Measurements from ENCODE around the gene DDX10. TPM values are rescaled to one million over a fixed set of nuclear protein-coding genes. Genes with fewer than 3 reads are reported as not detected.

The DDX10 gene
- total RNA-seq, 2 experiments from 2014 or later: 15.0 to 15.4 TPM

- H3K27me3 ChIP-seq (ENCODE audit: control insufficient read depth in 1 of 2, insufficient read depth in 2 of 2, low read length in 2 of 2): no peaks in the 10 kb centered on the region
- H3K4me3 ChIP-seq (ENCODE audit: low read length): no peak overlapping the region
- TF ChIP-seq CTCF (IDR thresholded peaks at IDR 0.05): no peak
- H3K9me3 Mint-ChIP-seq: no peaks in the 10 kb centered on the region
- no peak for ATAC-seq (ENCODE audit: poor library complexity)
- no peaks in the 10 kb centered on the region for H3K36me3 Mint-ChIP-seq (ENCODE audit: low read depth)
- CTCF ChIA-PET: no interaction called here
- intact Hi-C loops (cut with DNase I, micrococcal nuclease): no loop called here
- no peaks in the 10 kb centered on the region for H3K36me3 ChIP-seq (ENCODE audit: insufficient read depth, low read length)
- no peaks in the 10 kb centered on the region for H3K27me3 Mint-ChIP-seq
- POLR2A ChIA-PET: no interaction called here
- no peak overlapping the region for H3K4me3 Mint-ChIP-seq
- no peaks in the 10 kb centered on the region for H3K4me1 ChIP-seq (ENCODE audit: insufficient read depth, low read length)
- H3K4me1 Mint-ChIP-seq (ENCODE audit: low read depth): no peaks in the 10 kb centered on the region
- H3K27ac ChIP-seq (ENCODE audit: low read depth in 1 of 2, low read length in 2 of 2): no peak overlapping the region
- no peak for DNase-seq
- no peak overlapping the region for H3K27ac Mint-ChIP-seq
- H3K9me3 ChIP-seq (ENCODE audit: control insufficient read depth in 1 of 2, insufficient read depth in 1 of 2, low read length in 2 of 2): no peaks in the 10 kb centered on the region
Measured at GRCh38 chr11:108966978-108967377, 302.1 kb downstream of the DDX10 start.

DNA sequence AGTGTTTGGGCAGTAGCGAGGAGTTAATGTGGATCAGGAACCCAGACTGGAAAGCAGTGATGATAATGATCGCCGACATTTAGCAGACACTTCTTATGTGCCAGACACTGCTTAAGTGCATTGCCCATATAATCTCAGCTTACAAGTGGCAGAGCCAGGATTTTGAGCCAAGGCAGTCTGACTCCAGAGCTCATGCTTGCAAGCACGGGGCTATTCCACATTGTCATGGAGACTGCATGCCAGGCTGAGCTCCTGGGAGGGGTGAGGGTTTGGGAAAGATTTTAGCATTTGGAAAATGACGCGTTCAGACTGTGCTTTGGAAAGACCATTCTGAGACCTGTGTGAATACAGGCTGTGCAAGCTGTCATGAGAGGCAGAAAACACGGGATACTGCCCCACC, 302.7 kb downstream of the DDX10 start:
- no peak overlapping the region for H3K27ac Mint-ChIP-seq
- no peak for DNase-seq
- no peaks in the 10 kb centered on the region for H3K36me3 Mint-ChIP-seq (ENCODE audit: low read depth)
- Histone ChIP-seq H3K4me3 (ENCODE audit: low read length) (no peak overlapping the region), H3K9me3 (ENCODE audit: control insufficient read depth in 1 of 2, insufficient read depth in 1 of 2, low read length in 2 of 2) (no peaks in the 10 kb centered on the region), H3K27ac (ENCODE audit: low read depth in 1 of 2, low read length in 2 of 2) (no peak overlapping the region), H3K27me3 (ENCODE audit: control insufficient read depth in 1 of 2, insufficient read depth in 2 of 2, low read length in 2 of 2) (no peaks in the 10 kb centered on the region), H3K4me1 (ENCODE audit: insufficient read depth, low read length) (no peaks in the 10 kb centered on the region), H3K36me3 (ENCODE audit: insufficient read depth, low read length) (no peaks in the 10 kb centered on the region)
- H3K9me3 Mint-ChIP-seq: no peaks in the 10 kb centered on the region
- no peak for ATAC-seq (ENCODE audit: poor library complexity)
- CTCF ChIA-PET: no interaction called here
- H3K4me1 Mint-ChIP-seq (ENCODE audit: low read depth): no peaks in the 10 kb centered on the region
- no peaks in the 10 kb centered on the region for H3K27me3 Mint-ChIP-seq
- POLR2A ChIA-PET: no interaction called here
- no peak for TF ChIP-seq CTCF (IDR thresholded peaks at IDR 0.05)
- intact Hi-C loops (cut with DNase I, micrococcal nuclease): no loop called here
- no peak overlapping the region for H3K4me3 Mint-ChIP-seq

GRCh38 chr11:108970221-108970991, 305.5 kb downstream of the DDX10 start:
- no peak for ATAC-seq (ENCODE audit: poor library complexity)

More at GRCh38 chr11:108970221-108970991, 305.5 kb downstream of the DDX10 start:
- H3K4me1 ChIP-seq (ENCODE audit: insufficient read depth, low read length): no peaks in the 10 kb centered on the region
- no peaks in the 10 kb centered on the region for H3K27me3 ChIP-seq (ENCODE audit: control insufficient read depth in 1 of 2, insufficient read depth in 2 of 2, low read length in 2 of 2)
- Mint-ChIP-seq H3K4me3 (no peak overlapping the region), H3K27me3 (no peaks in the 10 kb centered on the region), H3K9me3 (no peaks in the 10 kb centered on the region), H3K36me3 (ENCODE audit: low read depth) (no peaks in the 10 kb centered on the region), H3K27ac (no peak overlapping the region), H3K4me1 (ENCODE audit: low read depth) (no peaks in the 10 kb centered on the region)
- TF ChIP-seq CTCF (IDR thresholded peaks at IDR 0.05): no peak
- POLR2A ChIA-PET: no interaction called here
- no peak overlapping the region for H3K27ac ChIP-seq (ENCODE audit: low read depth in 1 of 2, low read length in 2 of 2)
- DNase-seq: no peak
- CTCF ChIA-PET: no interaction called here
- intact Hi-C loops (cut with DNase I, micrococcal nuclease): no loop called here
- H3K4me3 ChIP-seq (ENCODE audit: low read length): no peak overlapping the region
- no peaks in the 10 kb centered on the region for H3K36me3 ChIP-seq (ENCODE audit: insufficient read depth, low read length)
- H3K9me3 ChIP-seq (ENCODE audit: control insufficient read depth in 1 of 2, insufficient read depth in 1 of 2, low read length in 2 of 2): no peaks in the 10 kb centered on the region

Data from CD4-positive, alpha-beta T cell (primary cell).